K562 (cell line): ENCODE data around the gene HPCAL1. TPM values are rescaled to one million over a fixed set of nuclear protein-coding genes. Genes with fewer than 3 reads are reported as not detected.

ENCODE experiments used
- ATAC-seq: fragments of 200-7000 bp; cut with Tn5 transposase; 3 replicates; pipeline ENCODE4 v1.9.1; 2020; ENCODE audit warnings: moderate library complexity
- BruUV-seq: library from RNA; stranded (reverse); fragments of 400-500 nt; replicated peaks from 2 replicates; lab custom pipeline; 2021; lab: Mats Ljungman, UMichigan
- CTCF ChIA-PET: fragments of 300-600 bp; formaldehyde crosslinking; extraction: SDS; loops from one replicate; lab custom pipeline; 2021; ENCODE audit warnings: low intra/inter-chr PET ratio; lab: Yijun Ruan, JAX
- POLR2A ChIA-PET: fragments of 300-600, 350-650 bp; sonication (Branson Sonifier 250); formaldehyde crosslinking; extraction: SDS; loops from one replicate; lab custom pipeline; 2021; ENCODE audit warnings: antibody characterized with exemption, inconsistent platforms; lab: Yijun Ruan, JAX
- DNase-seq, 4 experiments: peaks; one replicate each; pipeline versions ENCODE4 v3.0.0 to v3.0.0-alpha.2; 2011 to 2018; ENCODE audit warnings: low spot score in 3 of 4, mixed read lengths in 3 of 4; ENCODE audit errors: extremely low read depth in 1 of 4
- FAIRE-seq: peaks from 2 replicates; lab custom pipeline; 2011; peaks lifted over from hg19 to GRCh38; lab: Jason Lieb, UNC
- H2AFZ ChIP-seq: 2 replicates; pipeline ENCODE4 v1.6.0; 2011; ENCODE audit warnings: low read depth, low read length, control low read depth, inconsistent platforms
- H3K27ac ChIP-seq: fragments of 200-600 bp; 3 replicates; pipeline ENCODE4 v1.8.0; 2011; ENCODE audit warnings: low read depth, mild to moderate bottlenecking, control low read depth, inconsistent platforms, low read length, moderate library complexity, mixed read lengths; ENCODE audit errors: extremely low read depth
- H3K27me3 ChIP-seq, 2 experiments: fragments of 300-600 bp in 1 of 2; 2 replicates in 1 of 2; 3 replicates in 1 of 2; pipeline versions ENCODE4 v1.6.0 to v1.8.0; 2011; ENCODE audit warnings: inconsistent platforms in 2 of 2, low read length in 2 of 2, mild to moderate bottlenecking in 1 of 2, mixed read lengths in 1 of 2, moderate library complexity in 1 of 2; ENCODE audit not compliant: control insufficient read depth in 2 of 2, insufficient read depth in 2 of 2
- H3K36me3 ChIP-seq: fragments of 300-600 bp; 3 replicates; pipeline ENCODE4 v1.8.0; 2011; ENCODE audit warnings: mild to moderate bottlenecking, low read length, inconsistent platforms; ENCODE audit not compliant: control insufficient read depth, insufficient read depth
- H3K4me1 ChIP-seq, 2 experiments: fragments of 200-600 bp in 1 of 2; replicated peaks in 1 of 2; 2 replicates in 1 of 2; 3 replicates in 1 of 2; pipeline versions ENCODE4 v1.5.1 to v1.8.0; 2011; ENCODE audit warnings: inconsistent platforms in 2 of 2, low read length in 2 of 2, mild to moderate bottlenecking in 1 of 2, mixed read lengths in 1 of 2, moderate library complexity in 1 of 2; ENCODE audit not compliant: control insufficient read depth in 2 of 2, insufficient read depth in 2 of 2
- H3K4me2 ChIP-seq: 2 replicates; pipeline ENCODE4 v1.6.1; 2011; ENCODE audit warnings: low read length, control low read depth, inconsistent platforms, mixed read lengths; ENCODE audit not compliant: insufficient read depth
- H3K4me3 ChIP-seq: fragments of 200-600 bp; sonication (generic), shearing (Covaris generic); 2 replicates; pipeline ENCODE4 v1.5.1; 2016; ENCODE audit warnings: control low read depth, inconsistent platforms
- H3K79me2 ChIP-seq: fragments of 200-600 bp; 3 replicates; pipeline ENCODE4 v1.8.0; 2011; ENCODE audit warnings: low read length, inconsistent platforms; ENCODE audit not compliant: control insufficient read depth, insufficient read depth
- H3K9ac ChIP-seq, 2 experiments: 2 replicates each; pipeline versions ENCODE4 v1.6.0 to v1.6.1; 2011; ENCODE audit warnings: low read depth in 2 of 2, low read length in 2 of 2, control low read depth in 1 of 2, inconsistent platforms in 1 of 2, mild to moderate bottlenecking in 1 of 2, mixed read lengths in 1 of 2; ENCODE audit not compliant: insufficient read depth in 1 of 2
- H3K9me1 ChIP-seq: one replicate; pipeline ENCODE4 v1.6.0; 2011; ENCODE audit warnings: inconsistent platforms, mild to moderate bottlenecking, low read length, moderate library complexity; ENCODE audit not compliant: control insufficient read depth, insufficient read depth
- H3K9me3 ChIP-seq: replicated peaks from 2 replicates; pipeline ENCODE4 v1.5.1; 2011; ENCODE audit warnings: low read depth, low read length, inconsistent platforms; ENCODE audit not compliant: control insufficient read depth, insufficient read depth
- H4K20me1 ChIP-seq: replicated peaks from 2 replicates; pipeline ENCODE4 v1.6.1; 2011; ENCODE audit warnings: low read length, inconsistent platforms, mixed read lengths; ENCODE audit not compliant: control insufficient read depth, insufficient read depth
- EZH2 ChIP-seq: IDR thresholded peaks from 2 replicates; pipeline ENCODE4 v1.6.1; 2012; ENCODE audit warnings: low read depth, mild to moderate bottlenecking, inconsistent platforms, low read length, borderline replicate concordance
- HNRNPK ChIP-seq: fragments of 200-400 bp; formaldehyde crosslinking; IDR thresholded peaks from one replicate; pipeline ENCODE4 v1.6.1; 2018; ENCODE audit warnings: mild to moderate bottlenecking, low read depth, low read length; ENCODE audit not compliant: poor library complexity, severe bottlenecking
- HNRNPL ChIP-seq: fragments of 200-400 bp; formaldehyde crosslinking; IDR thresholded peaks from 2 replicates; pipeline ENCODE4 v1.6.1; 2017; ENCODE audit warnings: low read depth, mild to moderate bottlenecking, low read length
- NFXL1 ChIP-seq: fragments of 450-650 bp; formaldehyde crosslinking; IDR thresholded peaks from 2 replicates; pipeline ENCODE4 v1.4.0; 2021; ENCODE audit warnings: mild to moderate bottlenecking
- RFX1 ChIP-seq: fragments of 450-650 bp; IDR thresholded peaks from 2 replicates; pipeline ENCODE4 v1.6.1; 2016; ENCODE audit warnings: mild to moderate bottlenecking, moderate library complexity
- SRSF9 ChIP-seq: fragments of 200-400 bp; formaldehyde crosslinking; IDR thresholded peaks from 2 replicates; pipeline ENCODE4 v1.6.1; 2017; ENCODE audit warnings: low read depth, low read length, borderline replicate concordance
- TOE1 ChIP-seq, 2 experiments: fragments of 450-650 bp in 1 of 2; sonication (generic) in 1 of 2; formaldehyde crosslinking in 1 of 2; IDR thresholded peaks; 2 replicates each; pipeline versions ENCODE4 v1.7.1 to v1.8.0; 2016 to 2022; ENCODE audit warnings: borderline replicate concordance in 2 of 2, mild to moderate bottlenecking in 2 of 2, antibody characterized with exemption in 1 of 2, inconsistent platforms in 1 of 2, low read depth in 1 of 2, missing genetic modification reagents in 1 of 2, moderate library complexity in 1 of 2
- ZNF174 ChIP-seq: fragments of 250-450 bp; sonication (Bioruptor Pico); IDR thresholded peaks from 2 replicates; pipeline ENCODE4 v1.4.0; 2020; ENCODE audit warnings: mild to moderate bottlenecking
- ZNF778 ChIP-seq: fragments of 450-650 bp; formaldehyde crosslinking; IDR thresholded peaks from 2 replicates; pipeline ENCODE4 v1.4.0; 2020; ENCODE audit warnings: mild to moderate bottlenecking, moderate library complexity
- WGBS: fragments of 100-300 bp; shearing (Covaris generic); methylation state at CpG from one replicate; pipeline ENCODE4 v1.1.6; 2016; ENCODE audit warnings: low coverage, mixed read lengths; ENCODE audit not compliant: insufficient coverage; ENCODE audit errors: missing lambda C conversion rate; 5-methylcytosine and 5-hydroxymethylcytosine counted together
- in situ Hi-C: fragments of 300-500 bp; cut with MboI; formaldehyde crosslinking; loops from 4 replicates; pipeline ENCODE4 v1.15.0; 2018; ENCODE audit warnings: inconsistent platforms, mixed read lengths
- intact Hi-C: fragments of 100-400 bp; cut with micrococcal nuclease; formaldehyde crosslinking; loops from 2 replicates; pipeline ENCODE4 v1.14.2; 2022
- polyA plus RNA-seq, 8 experiments: library from polyadenylated mRNA; depleted of rRNA in 4 of 8; stranded (reverse) in 5 of 8; unstranded in 3 of 8; fragments of >200 nt; fragmentation: Nextera tagmentation in 2 of 8; fragmentation: Illumina TruSeq in 1 of 8; extraction: Ambion mirVana in 2 of 8; extraction: Trizol in 1 of 8; gene quantifications; 2 replicates each; pipeline versions ENCODE4 v1.2.1 to v1.2.3, GENCODE V29; 2011 to 2014; ENCODE audit warnings: inconsistent platforms in 1 of 8, missing spikeins in 1 of 8
- total RNA-seq, 7 experiments: library from RNA; depleted of rRNA in 6 of 7; stranded (reverse); fragments of >200 nt in 6 of 7; fragmentation: Illumina TruSeq in 2 of 7; extraction: Trizol in 2 of 7; gene quantifications; 2 replicates each; pipeline versions ENCODE4 v1.2.1 to v1.2.3, GENCODE V29; 2011 to 2021; ENCODE audit warnings: low replicate concordance in 1 of 7
- TF ChIP-seq, protein P1 (sequence below): fragments of 250-450 bp; sonication (Bioruptor Pico); IDR thresholded peaks from 2 replicates; pipeline ENCODE4 v1.9.0; 2021; ENCODE audit warnings: mild to moderate bottlenecking
- TF ChIP-seq, protein P2 (sequence below): fragments of 250-450 bp; sonication (Bioruptor Pico); IDR thresholded peaks from 2 replicates; pipeline ENCODE4 v1.9.0; 2021; ENCODE audit warnings: mild to moderate bottlenecking, inconsistent platforms

HPCAL1 gene
- total and polyA plus RNA-seq, 9 of the 15 experiments (the other 6 are each of a cell fraction or from before 2014, with no cell fraction given), result 2.7 to 65.5 (median 23.9) TPM

DNA sequence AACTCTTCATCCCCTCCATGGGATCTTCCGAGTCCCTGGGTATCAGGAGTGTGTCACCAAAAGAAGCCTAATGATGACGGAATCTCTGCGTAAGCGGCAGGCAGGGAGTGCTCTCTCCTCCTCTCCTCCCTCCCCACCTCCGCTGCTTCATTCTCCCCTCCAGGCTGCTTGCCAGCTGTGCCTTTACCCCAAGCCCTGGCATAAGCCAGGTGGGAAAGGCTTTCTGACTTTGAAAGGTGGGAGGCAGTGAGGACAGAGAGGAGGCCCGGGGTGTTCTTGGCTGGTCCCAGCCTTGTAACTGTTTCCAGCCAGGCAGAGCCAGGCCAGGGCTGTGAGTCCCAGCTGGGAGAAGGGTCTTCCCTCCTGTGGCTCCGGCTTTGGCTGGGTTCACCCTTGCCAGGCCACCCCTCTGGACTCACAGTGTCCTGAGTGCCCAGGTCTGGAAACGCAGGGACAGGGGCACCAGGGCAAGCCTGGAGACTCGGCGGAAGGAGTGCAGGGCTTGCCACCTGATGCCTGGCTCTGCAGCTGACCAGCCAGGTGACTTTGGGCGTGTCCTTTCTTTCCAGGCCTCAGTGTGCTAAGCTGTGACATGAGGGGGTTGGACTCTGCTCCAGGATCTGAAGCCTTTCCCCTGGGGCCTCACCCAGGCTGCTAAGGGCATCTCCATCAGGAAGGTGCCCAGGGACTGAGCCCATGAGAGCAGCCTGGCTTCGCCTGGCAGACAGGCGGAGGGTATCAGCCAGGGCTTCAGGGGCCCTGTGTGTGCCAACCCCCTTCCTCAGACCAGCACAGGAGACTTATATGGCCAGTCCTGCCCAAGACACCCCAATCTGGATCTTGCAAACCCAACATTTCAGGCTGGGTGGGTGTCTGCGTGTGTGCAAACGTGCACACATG, 32.7 kb upstream of the HPCAL1 start:
- DNase-seq, result no peak
- Histone ChIP-seq H3K79me2 (no peaks in the 10 kb centered on the region), H3K9me1 (no peaks in the 10 kb centered on the region), H3K4me1 (peaks cover 26 to 51% of the 10 kb centered on the region in 2 experiments; a peak in 4 of 5 replicates), H2AFZ (peak overlapping the region; percentile 66; the same call in 1 of the 2 replicates), H4K20me1 (no peaks in the 10 kb centered on the region), H3K36me3 (no peaks in the 10 kb centered on the region), H3K9me3 (no peaks in the 10 kb centered on the region), H3K27ac (no peak overlapping the region), H3K4me2 (no peak overlapping the region), H3K4me3 (no peak overlapping the region), H3K9ac (peak overlapping the region in 1 of 2 experiments; percentile 80; a peak in 2 of 4 replicates), H3K27me3 (no peaks in the 10 kb centered on the region)
- 47% methylated on average over 11 of the region's 15 CpGs for WGBS
- in situ Hi-C loops (loop anchor here (25.0 kb wide), 1 partner anchor 142 kb away; no protein-coding TSS in a partner anchor), intact Hi-C loops (loop anchor here (1.0 kb wide), 3 partner anchors 139 to 165 kb away; no protein-coding TSS in a partner anchor)
- no peak for FAIRE-seq
- TF ChIP-seq HNRNPL, result no peak
- TF ChIP-seq EZH2, result no peak
- no peak for TF ChIP-seq ZNF778 (CRISPR knock-in tag)
- TF ChIP-seq ZNF174 (CRISPR knock-in tag), result no peak
- no peak for TF ChIP-seq SRSF9
- TF ChIP-seq TOE1 (IDR thresholded peaks at IDR 0.05; ENCODE audit: borderline replicate concordance), result no peak
- 0 out of 2 replicates have a peak, but pooled peaks have one; percentile 18 for TF ChIP-seq TOE1 (CRISPR knock-in tag; IDR thresholded peaks at IDR 0.05; ENCODE audit: borderline replicate concordance, low read depth)
- TF ChIP-seq RFX1, result no peak
- no peak for TF ChIP-seq NFXL1
- TF ChIP-seq, protein P1, sequence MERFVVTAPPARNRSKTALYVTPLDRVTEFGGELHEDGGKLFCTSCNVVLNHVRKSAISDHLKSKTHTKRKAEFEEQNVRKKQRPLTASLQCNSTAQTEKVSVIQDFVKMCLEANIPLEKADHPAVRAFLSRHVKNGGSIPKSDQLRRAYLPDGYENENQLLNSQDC (CRISPR knock-in tag), result no peak
- no peak for TF ChIP-seq HNRNPK
- TF ChIP-seq, protein P2, sequence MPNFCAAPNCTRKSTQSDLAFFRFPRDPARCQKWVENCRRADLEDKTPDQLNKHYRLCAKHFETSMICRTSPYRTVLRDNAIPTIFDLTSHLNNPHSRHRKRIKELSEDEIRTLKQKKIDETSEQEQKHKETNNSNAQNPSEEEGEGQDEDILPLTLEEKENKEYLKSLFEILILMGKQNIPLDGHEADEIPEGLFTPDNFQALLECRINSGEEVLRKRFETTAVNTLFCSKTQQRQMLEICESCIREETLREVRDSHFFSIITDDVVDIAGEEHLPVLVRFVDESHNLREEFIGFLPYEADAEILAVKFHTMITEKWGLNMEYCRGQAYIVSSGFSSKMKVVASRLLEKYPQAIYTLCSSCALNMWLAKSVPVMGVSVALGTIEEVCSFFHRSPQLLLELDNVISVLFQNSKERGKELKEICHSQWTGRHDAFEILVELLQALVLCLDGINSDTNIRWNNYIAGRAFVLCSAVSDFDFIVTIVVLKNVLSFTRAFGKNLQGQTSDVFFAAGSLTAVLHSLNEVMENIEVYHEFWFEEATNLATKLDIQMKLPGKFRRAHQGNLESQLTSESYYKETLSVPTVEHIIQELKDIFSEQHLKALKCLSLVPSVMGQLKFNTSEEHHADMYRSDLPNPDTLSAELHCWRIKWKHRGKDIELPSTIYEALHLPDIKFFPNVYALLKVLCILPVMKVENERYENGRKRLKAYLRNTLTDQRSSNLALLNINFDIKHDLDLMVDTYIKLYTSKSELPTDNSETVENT, result 0 out of 2 replicates have a peak, but pooled peaks have one; percentile 39
- ATAC-seq, result no peak
- POLR2A ChIA-PET, result interaction anchor here (0.7 kb wide), 1 partner anchor 11 kb away, joined by 3 read pairs; no protein-coding TSS in a partner anchor
- CTCF ChIA-PET, result interaction anchor here (1.4 to 2.4 kb wide), 3 partner anchors 139 to 399 kb away, joined by 4 to 22 read pairs (median 15); no protein-coding TSS in a partner anchor
- no TSS peak for BruUV-seq
